ENCODE data around the gene CEP72. TPM values are rescaled to one million over a fixed set of nuclear protein-coding genes. Genes with fewer than 3 reads are reported as not detected.

The CEP72 gene
- total and polyA plus RNA-seq, 10 of the 15 experiments (the other 5 are each of a cell fraction or from before 2014, with no cell fraction given), result 0.35 to 13.5 (median 8.3) TPM

DNA sequence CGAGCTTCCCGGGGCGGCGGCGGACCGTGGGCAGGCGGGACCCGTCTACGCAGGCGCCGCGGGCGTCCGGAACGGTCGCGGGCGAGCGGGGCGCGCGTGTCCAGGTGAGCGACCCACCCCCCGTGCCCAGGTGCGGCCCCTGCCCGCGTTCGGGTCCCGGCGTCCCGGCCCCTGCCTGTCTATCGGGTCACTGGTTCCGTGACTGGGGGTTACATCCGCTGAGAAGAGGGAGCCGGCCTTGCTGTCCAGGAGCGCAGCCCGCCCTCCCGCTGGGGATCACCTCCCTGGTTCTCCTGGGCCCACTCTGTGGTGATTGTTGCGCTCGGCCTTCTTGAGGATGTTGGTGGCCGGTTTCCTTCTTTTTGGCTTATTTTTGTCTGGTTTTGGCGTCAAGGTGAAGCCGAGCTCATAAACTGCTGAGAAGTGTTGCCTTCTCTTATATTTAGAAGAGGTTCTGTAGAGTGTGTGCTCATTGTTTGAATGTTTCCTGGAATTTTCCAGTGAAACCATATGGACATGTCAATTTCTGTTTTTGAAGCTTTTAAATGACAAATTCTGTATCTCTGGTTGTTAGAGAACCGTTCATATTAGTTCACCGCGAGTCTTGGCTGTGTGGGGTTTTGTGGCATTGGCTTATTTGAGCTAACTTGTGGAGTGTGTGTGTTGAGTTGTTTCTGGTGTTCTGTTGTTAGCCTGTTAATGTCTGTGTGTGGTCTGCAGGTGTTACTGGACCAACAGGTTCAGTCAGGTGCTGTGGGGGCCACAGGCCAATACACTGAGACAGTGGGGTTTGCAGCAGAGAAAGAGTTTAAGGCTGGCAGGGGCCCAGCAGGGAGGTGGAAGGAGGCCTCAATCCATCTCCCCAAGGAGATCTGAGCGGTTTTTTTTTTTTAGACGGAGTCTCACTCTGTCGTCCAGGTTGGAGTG is 621 bp downstream of the CEP72 start (continued):
- TF ChIP-seq MTA3 (IDR thresholded peaks at IDR 0.05; ENCODE audit: borderline replicate concordance, low read length) (no peak), ZSCAN29 (IDR thresholded peaks at IDR 0.05) (peak; percentile 85; the same call in 1 of the 2 replicates), KLF5 (IDR thresholded peaks at IDR 0.05; ENCODE audit: partially characterized antibody) (peak; percentile 26), BACH1 (IDR thresholded peaks at IDR 0.05; ENCODE audit: borderline replicate concordance) (peak; percentile 68; the same call in 1 of the 2 replicates), LARP7 (IDR thresholded peaks at IDR 0.05) (peak; percentile 37; the same call in 1 of the 2 replicates)
- TF ChIP-seq, protein P1, sequence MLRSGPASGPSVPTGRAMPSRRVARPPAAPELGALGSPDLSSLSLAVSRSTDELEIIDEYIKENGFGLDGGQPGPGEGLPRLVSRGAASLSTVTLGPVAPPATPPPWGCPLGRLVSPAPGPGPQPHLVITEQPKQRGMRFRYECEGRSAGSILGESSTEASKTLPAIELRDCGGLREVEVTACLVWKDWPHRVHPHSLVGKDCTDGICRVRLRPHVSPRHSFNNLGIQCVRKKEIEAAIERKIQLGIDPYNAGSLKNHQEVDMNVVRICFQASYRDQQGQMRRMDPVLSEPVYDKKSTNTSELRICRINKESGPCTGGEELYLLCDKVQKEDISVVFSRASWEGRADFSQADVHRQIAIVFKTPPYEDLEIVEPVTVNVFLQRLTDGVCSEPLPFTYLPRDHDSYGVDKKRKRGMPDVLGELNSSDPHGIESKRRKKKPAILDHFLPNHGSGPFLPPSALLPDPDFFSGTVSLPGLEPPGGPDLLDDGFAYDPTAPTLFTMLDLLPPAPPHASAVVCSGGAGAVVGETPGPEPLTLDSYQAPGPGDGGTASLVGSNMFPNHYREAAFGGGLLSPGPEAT (IDR thresholded peaks at IDR 0.05; ENCODE audit: low read depth), result no peak
- TF ChIP-seq, protein P2, sequence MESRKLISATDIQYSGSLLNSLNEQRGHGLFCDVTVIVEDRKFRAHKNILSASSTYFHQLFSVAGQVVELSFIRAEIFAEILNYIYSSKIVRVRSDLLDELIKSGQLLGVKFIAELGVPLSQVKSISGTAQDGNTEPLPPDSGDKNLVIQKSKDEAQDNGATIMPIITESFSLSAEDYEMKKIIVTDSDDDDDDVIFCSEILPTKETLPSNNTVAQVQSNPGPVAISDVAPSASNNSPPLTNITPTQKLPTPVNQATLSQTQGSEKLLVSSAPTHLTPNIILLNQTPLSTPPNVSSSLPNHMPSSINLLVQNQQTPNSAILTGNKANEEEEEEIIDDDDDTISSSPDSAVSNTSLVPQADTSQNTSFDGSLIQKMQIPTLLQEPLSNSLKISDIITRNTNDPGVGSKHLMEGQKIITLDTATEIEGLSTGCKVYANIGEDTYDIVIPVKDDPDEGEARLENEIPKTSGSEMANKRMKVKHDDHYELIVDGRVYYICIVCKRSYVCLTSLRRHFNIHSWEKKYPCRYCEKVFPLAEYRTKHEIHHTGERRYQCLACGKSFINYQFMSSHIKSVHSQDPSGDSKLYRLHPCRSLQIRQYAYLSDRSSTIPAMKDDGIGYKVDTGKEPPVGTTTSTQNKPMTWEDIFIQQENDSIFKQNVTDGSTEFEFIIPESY (IDR thresholded peaks at IDR 0.05), result peak; percentile 61; the same call in 1 of the 2 replicates
- TF ChIP-seq, protein P3, sequence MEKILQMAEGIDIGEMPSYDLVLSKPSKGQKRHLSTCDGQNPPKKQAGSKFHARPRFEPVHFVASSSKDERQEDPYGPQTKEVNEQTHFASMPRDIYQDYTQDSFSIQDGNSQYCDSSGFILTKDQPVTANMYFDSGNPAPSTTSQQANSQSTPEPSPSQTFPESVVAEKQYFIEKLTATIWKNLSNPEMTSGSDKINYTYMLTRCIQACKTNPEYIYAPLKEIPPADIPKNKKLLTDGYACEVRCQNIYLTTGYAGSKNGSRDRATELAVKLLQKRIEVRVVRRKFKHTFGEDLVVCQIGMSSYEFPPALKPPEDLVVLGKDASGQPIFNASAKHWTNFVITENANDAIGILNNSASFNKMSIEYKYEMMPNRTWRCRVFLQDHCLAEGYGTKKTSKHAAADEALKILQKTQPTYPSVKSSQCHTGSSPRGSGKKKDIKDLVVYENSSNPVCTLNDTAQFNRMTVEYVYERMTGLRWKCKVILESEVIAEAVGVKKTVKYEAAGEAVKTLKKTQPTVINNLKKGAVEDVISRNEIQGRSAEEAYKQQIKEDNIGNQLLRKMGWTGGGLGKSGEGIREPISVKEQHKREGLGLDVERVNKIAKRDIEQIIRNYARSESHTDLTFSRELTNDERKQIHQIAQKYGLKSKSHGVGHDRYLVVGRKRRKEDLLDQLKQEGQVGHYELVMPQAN (conservative IDR thresholded peaks at IDR 0.05), result peak; percentile 65

Measured in GM12878 (cell line).